Activated naive CD4-positive, alpha-beta T cell treated with anti-CD3 and anti-CD28 coated beads, Interleukin-2, amount 10 ng/mL, durations not matched to agents 7 days and 5 days (primary cell): ENCODE measurements around the gene ALDH9A1.
"Not testable (repeated sequence)": the region's sequence is repeated elsewhere in the genome, so short reads cannot be mapped to it uniquely, and the experiment has no call there.

ENCODE experiments used
- CTCF ChIA-PET: fragments of 350-600 bp; sonication (Branson Sonifier 250); formaldehyde crosslinking; loops from one replicate; lab custom pipeline; 2021; ENCODE audit warnings: antibody characterized with exemption; lab: Charles Lee
- DNase-seq: peaks from one replicate; pipeline ENCODE4 v3.0.0-alpha.2; 2020
- H3K27ac Mint-ChIP-seq: one replicate; pipeline ENCODE4 v1.8.0; 2021; ENCODE audit warnings: mild to moderate bottlenecking, moderate library complexity, mixed read lengths
- H3K27me3 Mint-ChIP-seq: one replicate; pipeline ENCODE4 v1.8.0; 2021; ENCODE audit warnings: mild to moderate bottlenecking, mixed read lengths
- H3K36me3 Mint-ChIP-seq: one replicate; pipeline ENCODE4 v1.8.0; 2021; ENCODE audit warnings: mixed read lengths
- H3K4me1 Mint-ChIP-seq: one replicate; pipeline ENCODE4 v1.8.0; 2021; ENCODE audit warnings: mixed read lengths
- H3K4me3 Mint-ChIP-seq: one replicate; pipeline ENCODE4 v1.8.0; 2021; ENCODE audit warnings: mild to moderate bottlenecking, moderate library complexity, mixed read lengths
- H3K9me3 Mint-ChIP-seq: one replicate; pipeline ENCODE4 v1.8.0; 2021; ENCODE audit warnings: mixed read lengths

Gene ALDH9A1

GRCh38 chr1:165679282-165680036 lies 18.9 kb downstream of the ALDH9A1 start:
- no peaks in the 10 kb centered on the region for H3K27me3 Mint-ChIP-seq
- no peak for DNase-seq
- H3K9me3 Mint-ChIP-seq: no peaks in the 10 kb centered on the region
- H3K27ac Mint-ChIP-seq: peak overlapping the region; percentile 49
- H3K4me1 Mint-ChIP-seq: peaks cover 17% of the 10 kb centered on the region
- H3K36me3 Mint-ChIP-seq: peaks cover 68% of the 10 kb centered on the region
- CTCF ChIA-PET: no interaction called here
- no peak overlapping the region for H3K4me3 Mint-ChIP-seq

GRCh38 chr1:165678509-165678908 lies 19.9 kb downstream of the ALDH9A1 start:
- H3K27ac Mint-ChIP-seq: peak overlapping the region; percentile 50
- CTCF ChIA-PET: no interaction called here
- no peak for DNase-seq
- H3K9me3 Mint-ChIP-seq: no peaks in the 10 kb centered on the region
- H3K36me3 Mint-ChIP-seq: peaks cover 66% of the 10 kb centered on the region
- H3K4me3 Mint-ChIP-seq: no peak overlapping the region
- H3K27me3 Mint-ChIP-seq: no peaks in the 10 kb centered on the region
- peaks cover 17% of the 10 kb centered on the region for H3K4me1 Mint-ChIP-seq

GRCh38 chr1:165675794-165676193 lies 22.6 kb downstream of the ALDH9A1 start:
- Mint-ChIP-seq H3K36me3 (peaks cover 65% of the 10 kb centered on the region), H3K9me3 (no peaks in the 10 kb centered on the region), H3K4me3 (no peak overlapping the region), H3K27ac (no peak overlapping the region), H3K4me1 (peaks cover 17% of the 10 kb centered on the region), H3K27me3 (no peaks in the 10 kb centered on the region)
- no peak for DNase-seq
- CTCF ChIA-PET: no interaction called here

GRCh38 chr1:165674599-165674998 lies 23.8 kb downstream of the ALDH9A1 start:
- Mint-ChIP-seq H3K27me3 (no peaks in the 10 kb centered on the region), H3K36me3 (peaks cover 64% of the 10 kb centered on the region), H3K4me3 (no peak overlapping the region), H3K4me1 (peaks cover 17% of the 10 kb centered on the region), H3K9me3 (no peaks in the 10 kb centered on the region), H3K27ac (no peak overlapping the region)
- no peak for DNase-seq
- CTCF ChIA-PET: no interaction called here

- H3K36me3 Mint-ChIP-seq: peaks cover 67% of the 10 kb centered on the region
- CTCF ChIA-PET: no interaction called here
- no peak for DNase-seq
- H3K27ac Mint-ChIP-seq: no peak overlapping the region
- H3K27me3 Mint-ChIP-seq: no peaks in the 10 kb centered on the region
- H3K4me3 Mint-ChIP-seq: no peak overlapping the region
- no peaks in the 10 kb centered on the region for H3K9me3 Mint-ChIP-seq
- peaks cover 2% of the 10 kb centered on the region for H3K4me1 Mint-ChIP-seq
Observed at GRCh38 chr1:165671526-165671925, 26.8 kb downstream of the ALDH9A1 start.

- no peaks in the 10 kb centered on the region for H3K27me3 Mint-ChIP-seq
- no peak overlapping the region for H3K27ac Mint-ChIP-seq
- no peaks in the 10 kb centered on the region for H3K9me3 Mint-ChIP-seq
- CTCF ChIA-PET: interaction anchor here (0.5 kb wide), 1 partner anchor 234 kb away, joined by 3 read pairs; no protein-coding TSS in a partner anchor
- DNase-seq: no peak
- H3K36me3 Mint-ChIP-seq: peaks cover 74% of the 10 kb centered on the region
- H3K4me3 Mint-ChIP-seq: no peak overlapping the region
- peaks cover 5% of the 10 kb centered on the region for H3K4me1 Mint-ChIP-seq
Observed at GRCh38 chr1:165668184-165668583, 30.2 kb downstream of the ALDH9A1 start.

GRCh38 chr1:165666152-165666825 lies 32.1 kb downstream of the ALDH9A1 start:
- H3K36me3 Mint-ChIP-seq: peaks cover 73% of the 10 kb centered on the region
- CTCF ChIA-PET: no interaction called here
- DNase-seq: no peak
- no peaks in the 10 kb centered on the region for H3K9me3 Mint-ChIP-seq
- H3K27me3 Mint-ChIP-seq: no peaks in the 10 kb centered on the region
- peaks cover 5% of the 10 kb centered on the region for H3K4me1 Mint-ChIP-seq
- H3K27ac Mint-ChIP-seq: no peak overlapping the region
- H3K4me3 Mint-ChIP-seq: no peak overlapping the region

- H3K36me3 Mint-ChIP-seq: peaks cover 58% of the 10 kb centered on the region
- no peaks in the 10 kb centered on the region for H3K9me3 Mint-ChIP-seq
- CTCF ChIA-PET: interaction anchor here (1.4 kb wide), 1 partner anchor 64 kb away, joined by 3 read pairs; no protein-coding TSS in a partner anchor
- H3K27me3 Mint-ChIP-seq: no peaks in the 10 kb centered on the region
- H3K4me1 Mint-ChIP-seq: peaks cover 5% of the 10 kb centered on the region
- no peak overlapping the region for H3K27ac Mint-ChIP-seq
- no peak for DNase-seq
- H3K4me3 Mint-ChIP-seq: no peak overlapping the region
Observed at GRCh38 chr1:165662186-165662585, 36.2 kb downstream of the ALDH9A1 start.

- Mint-ChIP-seq H3K27ac (no peak overlapping the region), H3K4me1 (peaks cover 5% of the 10 kb centered on the region), H3K9me3 (no peaks in the 10 kb centered on the region), H3K36me3 (peaks cover 55% of the 10 kb centered on the region), H3K4me3 (no peak overlapping the region), H3K27me3 (no peaks in the 10 kb centered on the region)
- DNase-seq: no peak
- CTCF ChIA-PET: interaction anchor here (0.8 to 1.4 kb wide), 2 partner anchors 37 to 63 kb away, joined by 3 read pairs; partner anchors contain the start of gene ALDH9A1
Observed at GRCh38 chr1:165661703-165662102, 36.7 kb downstream of the ALDH9A1 start.

GRCh38 chr1:165659581-165659895 lies 38.8 kb downstream of the ALDH9A1 start:
- Mint-ChIP-seq H3K36me3 (peaks cover 39% of the 10 kb centered on the region), H3K9me3 (no peaks in the 10 kb centered on the region), H3K27ac (no peak overlapping the region), H3K4me1 (no peaks in the 10 kb centered on the region), H3K4me3 (no peak overlapping the region), H3K27me3 (no peaks in the 10 kb centered on the region)
- DNase-seq: no peak
- CTCF ChIA-PET: no interaction called here

- H3K27me3 Mint-ChIP-seq, H3K27ac Mint-ChIP-seq, H3K4me3 Mint-ChIP-seq, DNase-seq, H3K4me1 Mint-ChIP-seq, H3K9me3 Mint-ChIP-seq: not testable (repeated sequence)
- CTCF ChIA-PET: interaction anchor here (0.9 kb wide), 1 partner anchor 8 kb away, joined by 3 read pairs; no protein-coding TSS in a partner anchor
- H3K36me3 Mint-ChIP-seq: peaks cover 35% of the 10 kb centered on the region
Observed at GRCh38 chr1:165658766-165659580, 39.4 kb downstream of the ALDH9A1 start.

- Mint-ChIP-seq H3K27me3 (no peaks in the 10 kb centered on the region), H3K4me1 (peaks cover 8% of the 10 kb centered on the region), H3K36me3 (peaks cover 8% of the 10 kb centered on the region), H3K27ac (no peak overlapping the region), H3K9me3 (no peaks in the 10 kb centered on the region), H3K4me3 (no peak overlapping the region)
- CTCF ChIA-PET: no interaction called here
- DNase-seq: no peak
Observed at GRCh38 chr1:165650981-165651625, 47.3 kb downstream of the ALDH9A1 start.

- H3K27me3 Mint-ChIP-seq: no peaks in the 10 kb centered on the region
- H3K4me3 Mint-ChIP-seq: no peak overlapping the region
- peaks cover 17% of the 10 kb centered on the region for H3K4me1 Mint-ChIP-seq
- no peaks in the 10 kb centered on the region for H3K9me3 Mint-ChIP-seq
- no peak overlapping the region for H3K27ac Mint-ChIP-seq
- CTCF ChIA-PET: no interaction called here
- H3K36me3 Mint-ChIP-seq: peaks cover 6% of the 10 kb centered on the region
- no peak for DNase-seq
Observed at GRCh38 chr1:165648919-165649572, 49.3 kb downstream of the ALDH9A1 start.
